ENCODE measurements around the gene SETD2. TPM values are rescaled to one million over a fixed set of nuclear protein-coding genes. Genes with fewer than 3 reads are reported as not detected.

Gene SETD2
- total RNA-seq, 1 experiment from 2014 or later, result 47.7 TPM

GRCh38 chr3:47016086-47016933 is 147.6 kb downstream of the SETD2 start:
- no TSS peak for BruUV-seq (replicated peaks)

GRCh38 chr3:47015151-47015550 is 148.8 kb downstream of the SETD2 start:
- H3K79me2 ChIP-seq (ENCODE audit: low read depth), result no peaks in the 10 kb centered on the region
- no peaks in the 10 kb centered on the region for H3K9me3 ChIP-seq (ENCODE audit: insufficient read depth, low read depth)
- H3K27ac ChIP-seq, result no peak overlapping the region
- no TSS peak for BruUV-seq (replicated peaks)
- no peaks in the 10 kb centered on the region for H3F3A ChIP-seq (ENCODE audit: insufficient read depth, low read depth)
- no peaks in the 10 kb centered on the region for H3K4me1 ChIP-seq (replicated peaks; ENCODE audit: insufficient read depth)
- DNase-seq, result no peak
- H3K4me2 ChIP-seq, result no peak overlapping the region
- CTCF ChIA-PET, result no interaction called here
- TF ChIP-seq CTCF (conservative IDR thresholded peaks at IDR 0.05), result no peak
- TF ChIP-seq EZH2 (IDR thresholded peaks at IDR 0.05; ENCODE audit: low read depth), result no peak
- no peak overlapping the region for H2AFZ ChIP-seq
- POLR2A ChIA-PET (ENCODE audit: unreplicated experiment), result no interaction called here
- intact Hi-C loops (cut with micrococcal nuclease; ENCODE audit: unreplicated experiment), result no loop called here
- 0 out of 2 replicates have a peak, but pooled peaks cover 3% of the 10 kb centered on the region for H4K20me1 ChIP-seq (ENCODE audit: insufficient read depth)
- H3K9me2 ChIP-seq (ENCODE audit: insufficient read depth), result no peaks in the 10 kb centered on the region
- H3K27me3 ChIP-seq (ENCODE audit: insufficient read depth, low read depth), result no peaks in the 10 kb centered on the region
- H3K4me3 ChIP-seq, result no peak overlapping the region
- no peaks in the 10 kb centered on the region for H3K36me3 ChIP-seq (ENCODE audit: low read depth)

More at GRCh38 chr3:47016086-47016933, 147.6 kb downstream of the SETD2 start:
- intact Hi-C loops (cut with micrococcal nuclease; ENCODE audit: unreplicated experiment), result no loop called here
- no peaks in the 10 kb centered on the region for H3F3A ChIP-seq (ENCODE audit: insufficient read depth, low read depth)
- TF ChIP-seq EZH2 (IDR thresholded peaks at IDR 0.05; ENCODE audit: low read depth), result no peak
- TF ChIP-seq CTCF (conservative IDR thresholded peaks at IDR 0.05), result no peak
- no peaks in the 10 kb centered on the region for H3K4me1 ChIP-seq (replicated peaks; ENCODE audit: insufficient read depth)
- H3K79me2 ChIP-seq (ENCODE audit: low read depth), result no peaks in the 10 kb centered on the region
- DNase-seq, result no peak
- CTCF ChIA-PET, result no interaction called here
- H3K9me2 ChIP-seq (ENCODE audit: insufficient read depth), result no peaks in the 10 kb centered on the region
- H4K20me1 ChIP-seq (ENCODE audit: insufficient read depth), result 0 out of 2 replicates have a peak, but pooled peaks cover 3% of the 10 kb centered on the region
- H3K27me3 ChIP-seq (ENCODE audit: insufficient read depth, low read depth), result no peaks in the 10 kb centered on the region
- H3K4me3 ChIP-seq, result no peak overlapping the region
- no peak overlapping the region for H3K4me2 ChIP-seq
- H3K36me3 ChIP-seq (ENCODE audit: low read depth), result 0 out of 2 replicates have a peak, but pooled peaks cover 4% of the 10 kb centered on the region
- no peak overlapping the region for H2AFZ ChIP-seq
- H3K9me3 ChIP-seq (ENCODE audit: insufficient read depth, low read depth), result no peaks in the 10 kb centered on the region
- no peak overlapping the region for H3K27ac ChIP-seq
- POLR2A ChIA-PET (ENCODE audit: unreplicated experiment), result no interaction called here

- Histone ChIP-seq H3K9me3 (ENCODE audit: insufficient read depth, low read depth) (no peaks in the 10 kb centered on the region), H2AFZ (no peak overlapping the region), H4K20me1 (ENCODE audit: insufficient read depth) (0 out of 2 replicates have a peak, but pooled peaks cover 3% of the 10 kb centered on the region), H3F3A (ENCODE audit: insufficient read depth, low read depth) (no peaks in the 10 kb centered on the region), H3K27ac (no peak overlapping the region), H3K27me3 (ENCODE audit: insufficient read depth, low read depth) (no peaks in the 10 kb centered on the region), H3K4me1 (replicated peaks; ENCODE audit: insufficient read depth) (no peaks in the 10 kb centered on the region), H3K79me2 (ENCODE audit: low read depth) (no peaks in the 10 kb centered on the region), H3K4me3 (no peak overlapping the region), H3K36me3 (ENCODE audit: low read depth) (no peaks in the 10 kb centered on the region), H3K9me2 (ENCODE audit: insufficient read depth) (no peaks in the 10 kb centered on the region), H3K4me2 (no peak overlapping the region)
- intact Hi-C loops (cut with micrococcal nuclease; ENCODE audit: unreplicated experiment), result no loop called here
- POLR2A ChIA-PET (ENCODE audit: unreplicated experiment), result no interaction called here
- BruUV-seq (replicated peaks), result no TSS peak
- TF ChIP-seq CTCF (conservative IDR thresholded peaks at IDR 0.05) (no peak), EZH2 (IDR thresholded peaks at IDR 0.05; ENCODE audit: low read depth) (no peak)
- CTCF ChIA-PET, result interaction anchor here (0.6 kb wide), 1 partner anchor 357 kb away, joined by 6 read pairs; no protein-coding TSS in a partner anchor
- DNase-seq, result no peak
Measured at GRCh38 chr3:47014036-47014435, 149.9 kb downstream of the SETD2 start.

Data from PC-9 (cell line).